ENCODE results near the gene SLC12A8. TPM values are rescaled to one million over a fixed set of nuclear protein-coding genes. Genes with fewer than 3 reads are reported as not detected.

The SLC12A8 gene
- total and polyA plus RNA-seq, 2 experiments from 2014 or later = 6.9 to 15.9 TPM

- peak; percentile 91 for ATAC-seq
- Mint-ChIP-seq H3K9me3 (no peaks in the 10 kb centered on the region), H3K27me3 (ENCODE audit: insufficient read depth, low read depth, poor library complexity) (no peaks in the 10 kb centered on the region)
Measured at GRCh38 chr3:125163739-125164601, 48.6 kb downstream of the SLC12A8 start.

More at GRCh38 chr3:125163739-125164601, 48.6 kb downstream of the SLC12A8 start:
- Histone ChIP-seq H2AFZ (no peak overlapping the region), H3K4me2 (no peak overlapping the region), H3K27ac (ENCODE audit: low read depth) (no peak overlapping the region), H3K4me1 (ENCODE audit: insufficient read depth) (no peaks in the 10 kb centered on the region), H3F3A (replicated peaks; ENCODE audit: low read depth) (no peaks in the 10 kb centered on the region), H3K36me3 (ENCODE audit: insufficient read depth) (no peaks in the 10 kb centered on the region), H3K9me2 (ENCODE audit: insufficient read depth) (no peaks in the 10 kb centered on the region), H3K79me2 (replicated peaks; ENCODE audit: insufficient read depth) (no peaks in the 10 kb centered on the region), H3K27me3 (ENCODE audit: insufficient read depth) (no peaks in the 10 kb centered on the region), H4K20me1 (replicated peaks; ENCODE audit: insufficient read depth) (no peaks in the 10 kb centered on the region), H3K4me3 (no peak overlapping the region)
- no peak overlapping the region for H3K4me3 Mint-ChIP-seq
- TF ChIP-seq REST (IDR thresholded peaks at IDR 0.05; ENCODE audit: unreplicated experiment) = no peak
- TF ChIP-seq, protein P1, sequence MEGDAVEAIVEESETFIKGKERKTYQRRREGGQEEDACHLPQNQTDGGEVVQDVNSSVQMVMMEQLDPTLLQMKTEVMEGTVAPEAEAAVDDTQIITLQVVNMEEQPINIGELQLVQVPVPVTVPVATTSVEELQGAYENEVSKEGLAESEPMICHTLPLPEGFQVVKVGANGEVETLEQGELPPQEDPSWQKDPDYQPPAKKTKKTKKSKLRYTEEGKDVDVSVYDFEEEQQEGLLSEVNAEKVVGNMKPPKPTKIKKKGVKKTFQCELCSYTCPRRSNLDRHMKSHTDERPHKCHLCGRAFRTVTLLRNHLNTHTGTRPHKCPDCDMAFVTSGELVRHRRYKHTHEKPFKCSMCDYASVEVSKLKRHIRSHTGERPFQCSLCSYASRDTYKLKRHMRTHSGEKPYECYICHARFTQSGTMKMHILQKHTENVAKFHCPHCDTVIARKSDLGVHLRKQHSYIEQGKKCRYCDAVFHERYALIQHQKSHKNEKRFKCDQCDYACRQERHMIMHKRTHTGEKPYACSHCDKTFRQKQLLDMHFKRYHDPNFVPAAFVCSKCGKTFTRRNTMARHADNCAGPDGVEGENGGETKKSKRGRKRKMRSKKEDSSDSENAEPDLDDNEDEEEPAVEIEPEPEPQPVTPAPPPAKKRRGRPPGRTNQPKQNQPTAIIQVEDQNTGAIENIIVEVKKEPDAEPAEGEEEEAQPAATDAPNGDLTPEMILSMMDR (conservative IDR thresholded peaks at IDR 0.05; ENCODE audit: low read depth in 2 of 2) = peak; percentile 37 to 92
- H3K36me3 Mint-ChIP-seq (ENCODE audit: low read depth) = no peaks in the 10 kb centered on the region
- H3K27ac Mint-ChIP-seq = no peak overlapping the region
- peak; percentile 75 for DNase-seq (ENCODE audit: low spot score)
- peaks cover 8% of the 10 kb centered on the region; the same call in 2 of the 3 replicates for H3K4me1 Mint-ChIP-seq
